ENCODE results near the gene IL19.

The IL19 gene

DNA sequence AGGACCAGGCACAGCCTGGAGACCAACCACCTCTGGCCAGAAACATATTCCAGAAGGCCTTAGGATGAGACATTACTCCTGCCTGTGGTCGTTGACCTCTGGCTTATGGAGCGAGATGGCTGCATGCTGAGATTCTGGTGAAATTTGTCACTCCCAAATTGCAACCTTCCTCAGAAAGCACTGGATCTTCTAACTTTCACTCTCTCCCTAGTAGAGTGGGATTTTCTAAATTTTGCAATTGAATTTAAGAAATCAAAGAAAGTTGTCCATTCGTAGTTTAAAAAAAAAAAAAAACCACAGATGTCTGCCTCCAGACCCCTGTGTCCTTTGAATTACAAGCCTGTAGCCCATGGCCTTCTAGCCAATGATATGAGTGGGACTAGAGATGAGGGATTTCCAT, 30.3 kb downstream of the IL19 start:
- DNase-seq (ENCODE audit: low read depth), result no peak

DNA sequence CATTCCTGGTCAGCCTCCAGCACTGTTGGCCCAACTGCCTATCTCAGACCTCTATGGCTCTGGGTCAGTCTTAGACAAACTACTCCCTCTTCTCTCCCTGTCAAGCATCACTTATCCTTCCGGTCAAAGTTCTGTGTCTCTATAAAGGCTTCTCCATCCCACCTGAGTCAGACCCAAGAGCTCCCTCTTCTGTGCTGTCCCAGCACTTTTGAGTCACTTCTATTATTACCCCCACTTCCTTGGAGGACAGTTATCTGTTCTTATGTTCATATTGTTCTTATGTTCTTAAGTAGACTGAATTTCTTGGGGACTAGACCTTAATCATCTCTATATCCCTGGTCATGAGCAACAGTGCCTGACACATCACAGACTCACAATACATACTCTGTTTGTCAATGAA, 30.9 kb downstream of the IL19 start:
- DNase-seq (ENCODE audit: low read depth), result no peak

DNA sequence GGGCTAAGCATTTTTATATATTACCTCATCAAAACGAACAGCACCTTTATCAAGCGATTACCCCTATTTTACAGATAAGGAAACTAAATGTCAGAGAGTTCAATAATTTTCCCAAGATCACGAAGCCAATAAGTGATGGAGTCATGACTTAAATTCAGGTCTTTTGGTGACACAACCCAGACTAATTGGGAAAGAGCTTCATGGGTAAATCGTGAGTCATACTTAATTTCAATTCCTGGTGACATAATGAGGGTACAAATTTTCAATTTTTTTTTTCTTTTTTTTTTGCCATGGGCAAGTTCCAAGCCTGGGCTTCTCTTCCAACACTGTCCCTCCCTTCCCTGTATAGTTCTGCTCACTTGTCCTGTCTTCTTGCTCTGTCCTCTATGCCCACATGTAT, 31.8 kb downstream of the IL19 start:
- DNase-seq (ENCODE audit: low read depth), result no peak

DNA sequence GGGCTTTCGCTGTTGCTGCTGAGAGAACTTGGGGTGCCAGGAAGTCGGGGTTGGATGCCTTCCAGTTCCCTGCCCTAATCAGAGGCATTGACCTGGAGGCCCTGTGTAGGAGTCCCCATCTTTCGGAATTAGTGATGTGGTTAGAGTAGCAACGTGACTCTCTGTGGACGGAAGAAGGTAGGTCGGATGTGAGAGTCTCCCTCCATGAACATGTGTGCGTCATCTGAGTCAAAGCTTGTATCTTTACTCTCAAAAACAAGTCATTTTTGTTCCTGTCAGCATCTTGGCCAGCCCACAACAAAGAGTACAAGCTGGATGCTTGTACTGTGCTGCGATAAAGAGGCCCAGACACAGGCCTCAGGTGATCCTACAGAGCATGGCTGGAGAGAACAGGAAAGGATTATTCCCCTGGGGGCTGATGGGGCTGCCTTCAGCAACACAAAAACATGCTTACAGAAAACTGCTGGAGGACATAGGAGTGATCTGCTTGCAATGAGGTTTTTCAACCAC, 32.7 kb downstream of the IL19 start:
- peak; percentile 42 for DNase-seq (ENCODE audit: low read depth)

DNA sequence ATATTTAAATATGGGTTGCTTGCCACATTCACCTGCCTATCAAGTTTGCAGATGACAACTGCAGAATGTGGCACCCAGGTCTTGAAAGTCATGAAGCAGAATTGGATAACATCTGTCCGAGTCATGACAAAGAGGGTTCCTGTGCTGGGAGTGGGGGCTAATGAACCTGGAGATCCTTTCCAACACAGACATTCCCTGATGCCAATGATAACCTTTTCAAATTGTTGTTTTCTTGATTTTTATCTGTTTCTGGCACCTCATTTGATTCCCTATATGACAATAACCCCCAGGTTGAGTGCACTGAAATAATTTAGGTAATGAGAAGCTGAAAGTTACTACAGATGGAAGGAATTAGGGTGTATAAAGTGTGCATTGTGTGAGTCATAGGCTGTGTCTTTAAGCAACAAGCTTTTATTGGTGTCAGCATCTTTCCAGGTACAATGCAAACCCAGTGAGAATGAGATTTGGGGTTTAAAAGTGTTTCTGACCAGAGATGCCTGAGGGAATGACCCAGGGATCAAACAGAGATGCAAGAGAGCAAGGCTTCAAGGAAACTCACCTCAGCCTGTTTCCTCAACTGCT, 33.7 kb downstream of the IL19 start:
- DNase-seq (ENCODE audit: low read depth), result no peak

DNA sequence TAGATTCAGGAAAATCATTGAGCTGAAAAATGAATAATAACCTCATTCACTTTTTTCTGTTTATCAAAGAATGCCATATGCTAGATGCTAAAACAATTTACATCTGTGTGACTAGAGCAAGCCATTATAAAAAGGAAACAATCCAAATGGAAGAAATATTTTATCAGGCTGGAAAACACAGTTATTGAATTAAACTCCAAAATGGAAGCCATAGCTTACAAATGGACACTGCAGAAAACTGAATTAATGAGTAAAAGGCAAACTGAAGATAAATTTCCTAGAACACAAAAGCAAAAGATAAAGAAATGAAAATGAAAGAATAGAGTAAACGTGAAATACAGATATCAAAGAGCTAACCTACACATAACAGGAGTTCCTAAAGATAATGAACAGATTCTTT, 34.8 kb downstream of the IL19 start:
- no peak for DNase-seq (ENCODE audit: low read depth)

DNA sequence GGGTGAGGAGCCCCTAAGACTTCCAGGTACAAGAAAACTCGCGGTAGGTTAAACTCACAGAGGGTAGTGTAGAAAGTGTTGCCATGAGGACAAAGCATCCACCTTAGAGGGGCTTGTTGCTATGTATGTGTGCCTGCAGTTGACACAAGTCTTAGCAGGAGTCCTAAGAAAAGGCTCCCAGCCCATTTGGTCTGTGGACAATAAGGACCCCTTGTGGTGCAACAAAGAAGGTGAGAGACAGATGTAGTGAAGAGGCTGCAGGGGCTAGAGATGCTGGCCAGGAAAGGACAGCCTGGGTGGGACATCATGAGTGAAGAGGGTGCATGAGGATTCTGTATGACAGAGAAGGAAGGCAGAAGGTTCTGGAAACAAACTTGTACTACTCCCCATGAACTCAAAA, 38.0 kb downstream of the IL19 start:
- DNase-seq (ENCODE audit: low read depth), result no peak

DNA sequence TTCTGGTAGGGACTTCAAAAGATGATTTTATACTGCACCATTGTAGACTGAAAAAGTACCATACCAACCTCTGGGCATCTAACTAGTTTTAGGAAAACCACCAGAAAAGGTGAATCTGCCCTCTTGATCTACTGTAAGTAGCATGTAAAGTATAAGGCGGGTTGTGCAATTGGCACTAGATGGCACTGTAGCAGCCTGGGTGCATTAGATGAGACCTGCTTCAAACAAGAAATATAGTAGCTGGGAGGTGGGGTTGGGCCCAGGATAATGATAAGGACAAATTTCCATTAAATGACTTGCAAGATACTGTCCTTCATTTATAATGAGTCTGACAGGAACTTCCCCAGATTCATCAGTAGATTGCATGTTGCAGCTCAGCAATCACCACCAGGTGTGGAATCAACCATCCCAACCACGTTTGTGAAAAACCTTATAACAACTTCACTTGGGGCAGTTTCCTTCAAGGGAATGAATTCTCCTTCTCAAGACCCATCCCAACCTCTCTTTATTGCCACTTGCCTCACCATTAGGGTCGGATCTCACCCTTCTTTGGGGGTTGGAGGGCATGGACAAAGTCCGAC, 39.0 kb downstream of the IL19 start:
- no peak for DNase-seq (ENCODE audit: low read depth)

DNA sequence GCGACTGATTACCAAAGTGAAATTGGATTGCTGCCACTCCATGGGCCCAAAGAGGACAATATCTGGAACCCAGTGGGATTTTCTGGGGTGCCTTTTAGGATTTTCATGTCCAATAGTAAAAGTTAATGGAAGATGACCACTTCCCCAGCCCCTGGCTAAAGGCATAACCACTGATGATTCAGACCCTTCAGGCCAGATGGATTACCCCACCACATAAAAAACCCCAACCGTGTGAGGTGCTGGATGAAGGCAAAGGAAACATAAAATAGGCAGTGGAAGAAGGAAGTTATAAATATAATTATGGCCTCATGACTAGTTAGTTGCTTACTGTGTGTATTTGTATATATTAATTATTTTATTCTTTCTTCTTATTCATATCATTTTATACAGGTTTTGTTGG, 41.9 kb downstream of the IL19 start:
- DNase-seq (ENCODE audit: low read depth), result no peak

DNA sequence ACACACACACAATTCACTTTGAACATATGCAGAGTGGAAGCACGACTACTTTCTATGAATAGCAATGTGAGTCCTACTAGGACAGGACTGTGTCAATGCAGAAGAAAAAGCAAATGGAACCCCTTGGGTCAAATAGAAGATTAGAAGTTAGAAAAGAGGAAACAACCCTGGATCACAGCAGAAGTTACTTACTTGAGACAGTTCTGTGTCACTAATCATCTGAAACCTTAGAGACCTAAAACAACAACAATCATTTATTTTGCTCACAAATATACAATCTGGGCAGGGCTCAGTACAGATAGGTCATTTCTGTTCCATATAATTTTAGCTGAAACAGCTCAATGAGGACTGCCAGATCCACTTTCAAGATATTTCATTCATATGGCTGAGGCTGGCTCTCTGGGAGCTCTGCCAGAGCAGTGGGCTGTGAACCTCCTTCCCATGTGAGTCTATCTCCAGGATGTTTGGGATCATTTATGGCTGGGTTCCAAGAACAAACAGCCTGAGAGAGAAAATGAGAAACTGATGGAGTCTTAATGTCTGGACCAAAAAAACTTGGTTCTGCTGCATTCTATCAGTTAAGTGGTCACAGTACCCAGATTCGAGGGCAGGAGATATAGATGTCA, 44.3 kb downstream of the IL19 start:
- DNase-seq (ENCODE audit: low read depth), result no peak

DNA sequence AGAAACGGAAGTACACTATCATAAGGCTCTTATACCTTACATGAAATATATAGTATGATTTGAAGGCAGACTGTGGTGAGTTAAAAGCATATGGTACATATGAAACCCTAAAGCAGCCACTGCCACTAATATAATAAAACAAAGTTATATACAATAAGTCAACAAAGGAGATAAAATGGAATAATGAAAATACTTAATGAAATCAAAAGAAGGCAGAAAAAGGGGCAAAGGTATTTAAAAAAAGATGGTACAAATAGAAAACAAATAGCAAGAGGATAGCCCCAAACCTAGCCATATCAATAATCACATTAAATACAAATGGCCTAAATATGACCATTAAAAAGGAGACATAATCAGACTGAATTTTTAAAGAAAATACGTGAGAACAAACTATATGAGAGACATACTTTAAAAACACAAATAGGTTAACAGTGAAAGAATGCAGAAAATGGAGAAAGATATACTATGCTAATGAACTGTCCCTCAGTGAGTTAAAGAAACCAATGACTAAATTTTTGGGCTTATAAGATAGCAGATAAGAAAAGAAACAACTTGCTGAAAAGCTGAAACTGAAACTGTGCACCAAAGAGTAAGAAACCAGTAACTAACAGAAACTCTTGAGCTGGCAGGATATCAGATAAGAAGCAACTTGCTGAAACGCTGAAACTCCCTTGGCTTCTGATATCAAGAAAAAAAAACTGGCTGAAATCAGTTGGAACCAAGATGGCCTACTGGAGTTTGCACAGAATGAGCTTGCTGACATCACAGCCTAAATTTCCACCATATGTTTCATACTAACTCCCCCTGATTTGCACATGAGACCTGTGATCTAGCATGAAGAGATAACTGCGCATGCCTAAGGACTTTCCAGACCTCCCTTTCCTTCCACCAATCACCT, 46.1 kb downstream of the IL19 start:
- no peak for DNase-seq (ENCODE audit: low read depth)

DNA sequence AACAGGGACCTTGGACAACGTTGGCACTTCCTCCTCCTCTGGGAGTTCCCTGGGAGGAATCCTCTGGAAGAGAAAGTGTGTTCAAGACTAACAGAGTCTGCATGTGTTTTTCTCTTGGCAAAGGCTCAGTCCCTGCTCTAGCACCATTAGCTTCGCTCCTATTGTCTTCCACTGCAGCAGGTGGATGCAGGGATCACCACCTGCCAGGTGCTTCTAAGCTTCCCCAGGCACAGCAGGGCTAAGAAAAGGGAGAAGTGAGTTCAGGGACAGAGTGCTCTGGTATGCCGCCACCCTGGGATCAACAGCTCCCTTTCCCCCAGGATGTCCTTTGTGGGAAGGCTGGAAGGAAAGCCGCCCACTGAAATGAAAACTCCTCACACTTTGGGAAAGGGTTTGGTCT, 50.9 kb downstream of the IL19 start:
- no peak for DNase-seq (ENCODE audit: low read depth)

DNA sequence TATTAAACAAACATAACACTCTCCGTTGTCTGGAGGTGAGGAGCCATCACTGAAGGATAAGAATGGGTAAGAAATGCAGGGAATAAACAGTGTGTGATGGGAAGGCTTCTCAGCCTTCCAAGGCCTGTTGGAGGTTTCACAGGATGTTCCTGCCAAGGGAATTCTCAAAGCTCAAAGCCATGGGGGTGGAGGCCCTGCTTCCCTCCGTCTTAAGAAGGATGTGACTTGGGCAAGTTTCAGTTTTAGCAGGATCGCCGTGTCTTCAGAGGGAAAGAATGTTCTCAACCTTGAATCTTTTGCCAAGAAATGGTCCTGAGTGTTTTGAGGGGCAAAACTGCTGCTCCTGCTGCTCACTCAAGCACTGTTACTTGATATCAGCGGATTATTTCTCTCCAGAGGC, 53.2 kb downstream of the IL19 start:
- DNase-seq (ENCODE audit: low read depth), result no peak

DNA sequence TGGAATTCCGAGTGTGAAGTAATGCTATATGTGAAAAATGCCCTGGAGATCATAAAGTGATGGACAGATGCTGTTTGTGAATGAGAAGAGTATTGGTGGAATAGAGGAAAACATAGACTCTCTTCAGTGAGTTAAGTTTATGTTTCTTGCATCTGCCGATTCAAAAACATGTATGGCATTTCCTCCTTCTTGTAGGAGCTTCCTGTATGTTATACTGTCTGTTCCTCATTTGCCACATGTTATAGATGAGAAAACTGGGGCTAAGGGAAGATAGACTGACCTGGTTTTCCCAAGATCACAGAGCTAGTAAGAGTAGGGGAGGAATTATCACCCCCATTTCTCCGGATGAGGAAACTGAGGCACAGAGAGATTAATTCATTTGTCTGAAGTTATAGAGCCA, 53.8 kb downstream of the IL19 start:
- DNase-seq (ENCODE audit: low read depth), result no peak

DNA sequence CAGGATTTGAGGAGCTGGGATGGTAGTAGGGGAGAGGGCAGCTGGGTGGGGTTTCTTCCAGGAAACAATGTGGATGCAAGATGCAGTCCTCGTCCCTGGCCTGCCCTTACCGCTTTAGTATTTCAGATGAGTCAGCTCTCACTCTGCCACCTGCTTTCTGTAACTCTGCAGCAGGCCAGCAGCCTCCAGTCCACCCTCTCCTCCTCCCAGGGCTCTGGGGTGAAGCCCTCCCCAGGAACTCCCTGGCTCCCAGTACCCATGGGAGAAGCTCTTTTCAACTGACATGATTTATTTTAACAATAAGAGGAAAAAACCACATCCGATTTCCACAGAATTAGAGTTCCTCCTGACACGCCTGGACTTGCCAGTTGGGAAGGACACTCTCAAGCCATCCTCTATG, 55.8 kb downstream of the IL19 start:
- no peak for DNase-seq (ENCODE audit: low read depth)

DNA sequence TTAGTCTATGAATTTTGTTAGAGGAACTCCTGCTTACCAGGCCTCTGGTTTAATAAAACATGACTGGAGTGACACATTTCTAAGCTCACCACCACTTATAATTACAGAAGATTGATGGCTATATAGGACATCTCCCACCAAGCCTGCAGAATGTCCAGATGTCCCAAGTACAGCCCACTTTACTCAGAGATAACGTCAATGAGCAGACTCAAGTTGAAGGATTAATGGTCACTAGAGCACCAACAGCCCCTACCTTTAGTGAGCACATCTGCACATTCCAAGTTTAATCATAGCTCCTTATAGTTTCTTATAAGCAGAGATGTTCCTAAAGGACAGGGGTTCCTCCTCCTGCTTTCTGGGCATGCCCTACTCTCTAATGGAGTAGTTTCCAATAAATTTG, 57.5 kb downstream of the IL19 start:
- no peak for DNase-seq (ENCODE audit: low read depth)

DNA sequence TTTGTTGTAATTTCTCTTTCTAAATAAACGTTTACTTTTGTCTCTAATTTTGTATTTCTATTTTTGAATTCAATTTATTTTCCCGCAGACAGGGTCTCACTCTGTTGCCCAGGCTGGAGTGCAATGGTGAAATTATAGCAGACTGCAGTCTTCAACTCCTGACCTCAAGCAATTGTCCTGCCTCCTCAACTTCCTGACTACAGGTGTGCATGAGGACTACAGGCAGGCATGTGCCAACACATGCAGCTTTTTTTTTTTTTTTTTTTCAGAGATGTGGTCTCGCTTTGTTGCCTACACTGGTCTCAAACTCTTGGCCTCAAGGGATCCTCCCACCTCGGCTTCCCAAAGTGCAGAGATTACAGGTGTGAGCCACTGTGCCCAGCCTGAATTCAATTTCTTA, 58.2 kb downstream of the IL19 start:
- DNase-seq (ENCODE audit: low read depth), result no peak

DNA sequence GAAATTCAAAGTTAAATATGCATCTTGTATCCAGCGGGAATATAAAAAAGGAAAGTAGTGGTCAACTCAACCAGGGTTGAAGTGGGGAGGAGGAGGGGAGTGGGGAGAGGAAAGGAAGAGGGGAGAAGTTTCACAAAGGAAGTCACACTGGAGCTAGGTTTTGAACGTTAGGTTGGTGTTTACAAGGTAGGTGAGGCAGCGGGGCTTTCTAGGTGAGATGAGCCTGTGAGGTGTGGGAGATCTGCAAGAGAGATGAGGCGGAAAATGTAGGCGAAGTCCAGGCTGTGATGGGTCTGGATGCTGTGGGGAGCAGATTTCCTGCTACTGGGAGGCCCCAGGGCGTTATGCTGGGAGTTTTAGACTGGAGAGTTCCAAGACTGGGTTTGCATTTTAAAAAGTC, 58.7 kb downstream of the IL19 start:
- DNase-seq (ENCODE audit: low read depth), result no peak

DNA sequence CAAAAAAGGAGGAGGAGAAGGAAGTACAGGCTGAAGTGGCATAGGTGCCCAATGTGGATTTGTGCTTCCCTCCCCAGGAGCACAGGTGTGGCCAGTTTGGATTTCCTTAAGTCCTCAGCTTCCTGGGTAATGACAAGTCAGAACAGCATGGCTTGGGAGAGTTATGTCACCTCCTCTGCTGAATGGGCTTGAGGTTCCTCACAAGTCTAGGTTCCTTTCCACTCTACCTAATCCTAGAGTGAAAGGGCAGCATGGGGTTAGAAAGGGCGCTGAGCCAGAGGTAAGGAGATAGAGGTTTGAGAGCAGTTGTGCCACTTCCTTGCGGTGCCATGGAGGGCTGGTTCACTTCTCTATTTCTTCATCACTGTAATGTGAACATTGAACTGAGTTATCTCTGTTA, 59.3 kb downstream of the IL19 start:
- no peak for DNase-seq (ENCODE audit: low read depth)

DNA sequence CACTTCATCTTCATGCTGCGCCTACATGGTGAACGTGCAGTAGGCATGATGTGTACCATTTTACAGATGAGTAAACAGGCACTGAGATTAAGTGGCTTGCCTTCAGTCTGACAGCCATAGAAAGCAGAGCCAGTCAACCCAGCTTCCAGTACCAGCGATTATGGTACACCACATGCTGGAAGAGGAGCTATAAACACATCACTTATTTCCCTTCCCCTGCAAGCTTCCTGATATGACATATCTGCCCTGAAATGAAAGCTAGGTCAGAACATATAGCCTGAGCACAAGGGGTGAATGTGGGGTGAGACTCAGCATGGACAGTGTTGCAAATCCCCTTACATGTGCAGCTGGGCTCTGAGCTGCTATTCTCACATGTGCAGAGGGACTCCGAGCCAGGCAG, 61.1 kb downstream of the IL19 start:
- no peak for DNase-seq (ENCODE audit: low read depth)

DNA sequence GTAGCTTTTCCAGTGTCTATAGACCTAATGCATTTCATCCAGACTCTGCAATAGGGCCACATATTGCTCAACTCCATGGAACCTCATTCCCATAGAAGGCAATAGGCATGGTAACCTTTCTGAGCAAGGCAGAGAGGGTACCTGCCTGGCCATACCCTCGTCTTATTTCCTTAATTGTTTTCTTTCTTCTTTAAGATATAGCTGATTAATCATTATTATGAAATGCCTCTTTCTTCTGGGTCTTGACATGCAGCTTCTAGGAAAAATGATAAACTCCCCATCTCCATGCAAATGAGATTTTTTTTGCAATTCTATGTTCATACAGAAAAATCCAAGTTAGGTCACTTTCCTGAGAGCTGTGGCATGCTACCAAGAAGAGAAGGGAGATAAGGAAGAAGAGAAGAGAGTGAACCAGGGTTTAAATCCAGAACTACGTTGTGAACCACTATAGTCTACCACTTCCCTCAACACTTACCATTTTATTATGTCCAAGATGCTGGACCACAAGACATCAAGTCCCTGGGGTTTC, 61.8 kb downstream of the IL19 start:
- DNase-seq (ENCODE audit: low read depth), result no peak

DNA sequence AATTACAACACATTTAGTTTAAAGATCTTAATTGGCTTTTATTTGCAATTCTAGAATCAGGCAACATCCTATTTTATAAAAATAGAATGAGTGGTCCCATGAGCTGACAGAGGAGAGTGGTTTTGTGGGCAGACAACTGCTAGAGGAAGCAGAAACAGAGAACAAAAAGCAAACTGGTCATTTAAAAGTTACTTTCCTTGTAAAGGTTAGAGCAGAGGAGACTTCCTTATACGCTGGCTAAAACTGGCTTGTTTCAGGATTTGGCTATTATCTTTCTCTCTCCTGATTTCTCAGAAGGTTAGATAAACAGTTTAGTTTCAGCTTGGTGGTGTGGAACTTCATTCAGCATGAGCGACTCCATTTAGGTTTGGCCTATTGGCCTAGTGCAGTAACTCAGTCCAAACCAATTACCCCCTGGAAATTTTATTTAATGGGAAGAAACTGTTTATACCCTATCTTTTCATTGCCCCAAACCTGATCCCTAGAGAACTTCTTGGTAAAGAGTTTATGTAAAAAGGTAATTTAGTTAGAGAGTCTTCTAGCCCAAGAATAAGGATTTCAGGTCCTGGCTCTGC, 62.6 kb downstream of the IL19 start:
- no peak for DNase-seq (ENCODE audit: low read depth)

Measured in stimulated activated CD8-positive, alpha-beta memory T cell treated with anti-CD3 and anti-CD28 coated beads, Interleukin-15, amount 100 ng/mL, for 1 hour (primary cell).